Coronary artery (tissue), 2 donors: ENCODE data around the gene NAV2.
A peak's percentile ranks its signal among the peaks of the same experiment; 100 is the strongest.

ENCODE experiments used
- DNase-seq: peaks from one replicate; pipeline ENCODE4 v3.0.0-alpha.2; 2017; ENCODE audit warnings: low spot score
- H3K27ac ChIP-seq, 2 donors: fragments of 200-600 bp; sonication (generic); one replicate each; pipeline ENCODE4 v1.5.1; 2016 to 2019
- H3K4me3 ChIP-seq: fragments of 200-600 bp; sonication (generic); 2 replicates; pipeline ENCODE4 v1.5.1; 2016; ENCODE audit warnings: mild to moderate bottlenecking, moderate library complexity
- TF ChIP-seq, protein P1 (sequence below): fragments of 200-600 bp; sonication (generic); IDR thresholded peaks from one replicate; pipeline ENCODE4 v1.5.1; 2019; ENCODE audit warnings: antibody characterized with exemption

NAV2 gene

DNA sequence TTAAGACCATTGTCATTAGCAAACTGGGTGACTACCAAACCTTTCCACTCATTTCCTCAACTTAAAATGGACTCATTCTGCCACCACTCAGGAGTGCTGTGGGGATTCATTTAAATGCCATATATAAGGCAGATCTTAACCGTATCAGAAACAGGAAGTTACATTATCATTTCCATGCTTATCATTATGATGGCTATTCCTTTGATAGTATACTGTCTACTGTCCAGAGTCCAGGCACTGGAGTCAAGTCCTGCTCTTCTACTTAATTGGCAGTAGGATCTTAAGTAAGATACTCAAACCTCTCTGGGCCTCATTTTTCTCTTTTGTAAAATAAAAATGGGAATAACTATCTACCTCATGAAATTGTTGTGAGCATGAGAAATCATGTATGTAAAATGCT is 8.4 kb upstream of the NAV2 start:
- Histone ChIP-seq H3K27ac (no peak overlapping the region), H3K4me3 (no peak overlapping the region)
- no peak for DNase-seq
- TF ChIP-seq, protein P1, sequence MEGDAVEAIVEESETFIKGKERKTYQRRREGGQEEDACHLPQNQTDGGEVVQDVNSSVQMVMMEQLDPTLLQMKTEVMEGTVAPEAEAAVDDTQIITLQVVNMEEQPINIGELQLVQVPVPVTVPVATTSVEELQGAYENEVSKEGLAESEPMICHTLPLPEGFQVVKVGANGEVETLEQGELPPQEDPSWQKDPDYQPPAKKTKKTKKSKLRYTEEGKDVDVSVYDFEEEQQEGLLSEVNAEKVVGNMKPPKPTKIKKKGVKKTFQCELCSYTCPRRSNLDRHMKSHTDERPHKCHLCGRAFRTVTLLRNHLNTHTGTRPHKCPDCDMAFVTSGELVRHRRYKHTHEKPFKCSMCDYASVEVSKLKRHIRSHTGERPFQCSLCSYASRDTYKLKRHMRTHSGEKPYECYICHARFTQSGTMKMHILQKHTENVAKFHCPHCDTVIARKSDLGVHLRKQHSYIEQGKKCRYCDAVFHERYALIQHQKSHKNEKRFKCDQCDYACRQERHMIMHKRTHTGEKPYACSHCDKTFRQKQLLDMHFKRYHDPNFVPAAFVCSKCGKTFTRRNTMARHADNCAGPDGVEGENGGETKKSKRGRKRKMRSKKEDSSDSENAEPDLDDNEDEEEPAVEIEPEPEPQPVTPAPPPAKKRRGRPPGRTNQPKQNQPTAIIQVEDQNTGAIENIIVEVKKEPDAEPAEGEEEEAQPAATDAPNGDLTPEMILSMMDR = no peak

GRCh38 chr11:19705936-19706335 is 6.7 kb upstream of the NAV2 start:
- TF ChIP-seq, protein P1 = no peak
- Histone ChIP-seq H3K27ac (no peak overlapping the region), H3K4me3 (no peak overlapping the region)
- DNase-seq = no peak

GRCh38 chr11:19711911-19712280 is 741 bp upstream of the NAV2 start:
- TF ChIP-seq, protein P1 = no peak
- DNase-seq = no peak

DNA sequence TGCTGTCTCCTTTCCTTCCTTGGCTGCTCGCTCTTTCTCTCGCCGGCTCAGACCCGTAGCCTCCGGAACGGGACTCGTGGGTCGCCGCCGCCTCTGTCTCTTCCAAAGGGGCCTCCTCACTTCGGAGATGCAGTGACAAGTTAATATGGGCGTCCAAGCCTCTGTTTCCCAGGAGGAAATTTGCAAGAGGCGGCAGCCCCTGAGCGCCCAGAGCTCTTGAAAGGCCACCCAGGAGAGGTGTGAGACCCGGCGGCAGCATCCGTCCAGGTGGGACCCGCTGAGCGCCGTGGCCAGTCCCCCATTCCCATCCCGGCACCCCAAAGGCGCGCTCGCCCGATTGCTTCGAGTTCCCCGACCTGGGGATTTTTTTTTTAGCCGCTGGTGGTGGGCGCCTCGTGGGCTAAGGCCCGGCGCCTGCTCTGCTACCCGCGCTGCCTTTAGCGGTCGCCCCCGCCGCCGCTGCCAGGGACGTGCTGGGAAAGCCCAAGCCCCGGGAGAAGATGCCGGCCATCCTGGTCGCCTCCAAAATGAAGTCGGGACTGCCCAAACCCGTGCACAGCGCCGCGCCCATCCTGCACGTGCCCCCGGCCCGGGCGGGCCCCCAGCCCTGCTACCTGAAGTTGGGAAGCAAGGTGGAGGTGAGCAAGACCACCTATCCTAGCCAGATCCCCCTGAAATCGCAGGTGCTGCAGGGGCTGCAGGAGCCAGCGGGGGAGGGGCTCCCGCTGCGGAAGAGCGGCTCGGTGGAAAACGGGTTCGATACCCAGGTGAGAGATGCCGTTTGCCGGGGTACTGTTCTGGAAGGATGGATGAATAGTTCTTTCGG is 772 bp downstream of the NAV2 start:
- TF ChIP-seq, protein P1 = no peak
- peak overlapping the region; percentile 97 to 98 for H3K27ac ChIP-seq
- H3K4me3 ChIP-seq = peak overlapping the region; percentile 97
- no peak for DNase-seq

More at GRCh38 chr11:19711911-19712280, 741 bp upstream of the NAV2 start:
- H3K4me3 ChIP-seq = peak overlapping the region; percentile 97
- peak overlapping the region; percentile 97 to 98 for H3K27ac ChIP-seq

GRCh38 chr11:19714022-19714386 is 1.4 kb downstream of the NAV2 start:
- Histone ChIP-seq H3K4me3 (peak overlapping the region; percentile 97), H3K27ac (peak overlapping the region; percentile 97 to 98)
- TF ChIP-seq, protein P1 = no peak
- DNase-seq = no peak

- DNase-seq = peak; percentile 87
- Histone ChIP-seq H3K27ac (peak overlapping the region; percentile 97 to 98), H3K4me3 (peak overlapping the region; percentile 97)
- TF ChIP-seq, protein P1 = no peak
Observed at GRCh38 chr11:19714387-19715363, 2.0 kb downstream of the NAV2 start.
